ENCODE measurements around the gene TRIP13.
"Not testable (repeated sequence)": the region's sequence is repeated elsewhere in the genome, so short reads cannot be mapped to it uniquely, and the experiment has no call there.

TRIP13 gene

DNA sequence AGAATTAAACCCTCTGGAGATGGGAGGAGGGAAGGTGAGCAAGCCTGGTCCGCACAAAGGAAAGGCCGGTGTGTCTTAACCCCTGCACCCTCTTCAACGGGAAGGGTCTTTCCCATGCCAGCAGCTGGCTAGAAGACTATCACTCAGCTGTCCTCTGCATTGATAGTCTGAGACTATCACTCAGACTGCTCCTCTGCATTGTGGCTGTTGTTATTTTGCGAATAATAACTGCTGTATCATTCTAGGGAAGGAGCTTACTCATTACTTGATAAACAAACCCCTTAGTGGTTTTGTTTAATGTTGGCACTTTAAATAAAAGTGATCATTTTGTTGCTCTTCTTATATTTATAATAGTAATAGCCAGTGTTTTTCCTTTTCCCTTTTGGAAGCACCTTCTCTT, 8.1 kb downstream of the TRIP13 start:
- no peak for DNase-seq

DNA sequence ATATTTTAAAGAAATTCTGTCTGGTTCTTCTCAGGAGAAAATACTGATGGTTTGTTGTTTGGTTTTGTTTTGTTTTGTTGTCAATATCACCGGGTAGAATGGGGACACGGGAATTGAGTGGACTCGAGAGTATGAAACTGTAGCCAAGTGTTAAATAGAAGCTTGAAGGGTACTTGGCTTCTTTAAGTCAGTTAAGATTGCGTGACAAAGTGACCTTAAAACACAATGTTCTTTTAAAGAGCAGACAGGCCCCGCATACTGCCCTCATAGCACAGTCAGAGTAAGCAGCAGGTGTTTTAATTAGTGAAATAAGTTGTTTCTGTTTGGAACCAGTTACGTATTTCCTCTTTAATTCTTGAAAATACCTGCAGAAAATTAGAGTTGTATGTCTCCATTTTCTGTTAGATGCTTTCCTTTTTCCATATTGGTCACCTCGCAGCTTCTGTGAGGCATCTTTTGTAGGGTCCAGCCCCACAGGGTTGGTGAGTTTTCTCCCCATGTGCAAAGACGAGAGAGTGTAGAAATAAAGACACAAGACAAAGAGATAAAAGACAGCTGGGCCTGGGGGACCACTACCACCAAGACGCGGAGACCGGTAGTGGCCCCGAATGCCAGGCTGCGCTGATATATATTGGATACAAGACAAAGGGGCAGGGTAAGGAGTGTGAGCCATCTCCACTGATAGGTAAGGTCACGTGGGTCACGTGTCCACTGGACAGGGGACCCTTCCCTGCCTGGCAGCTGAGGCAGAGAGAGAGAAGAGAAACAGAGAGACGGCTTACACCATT, 9.6 kb downstream of the TRIP13 start:
- no peak for DNase-seq

DNA sequence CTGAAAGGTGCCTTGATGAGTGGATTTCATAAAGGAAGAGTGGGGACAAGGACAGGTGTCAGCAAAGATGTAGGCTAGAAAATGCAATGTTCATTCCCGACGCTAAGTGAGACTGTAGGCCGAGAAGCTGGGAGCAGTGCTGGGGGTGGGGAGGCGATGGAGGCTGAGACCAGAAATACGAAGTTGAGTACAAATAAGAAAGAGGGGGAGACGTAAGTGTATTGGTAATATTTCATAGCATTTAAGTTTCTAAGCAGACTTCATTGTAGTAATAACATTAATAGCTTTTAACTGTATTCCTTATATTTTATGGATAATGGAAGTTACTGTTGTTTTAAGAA, 11.0 kb downstream of the TRIP13 start:
- DNase-seq = no peak

DNA sequence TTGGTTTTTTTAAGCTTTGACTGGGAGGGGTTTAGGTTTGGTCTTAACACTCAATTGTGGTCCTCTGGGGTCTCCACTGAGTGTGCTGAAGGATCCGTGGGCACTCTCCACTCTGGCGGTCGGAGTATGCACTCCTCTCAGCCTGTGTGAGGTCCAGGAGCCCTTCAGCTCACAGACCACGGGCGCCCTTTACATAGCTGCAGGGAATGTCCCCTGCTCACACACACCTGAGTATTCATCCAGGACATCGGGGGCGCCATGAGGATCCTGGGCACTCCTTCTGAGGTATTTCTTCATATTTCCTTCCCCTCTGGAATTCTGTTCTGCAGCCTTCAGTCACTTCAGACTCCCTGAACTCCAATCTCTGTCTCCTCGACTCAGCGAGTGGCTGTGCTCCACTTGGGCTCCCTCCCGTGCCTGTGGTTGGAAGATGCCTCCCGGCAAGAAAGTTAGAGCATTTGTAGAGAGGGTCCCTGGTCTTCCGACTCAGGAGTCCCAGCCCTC, 12.5 kb downstream of the TRIP13 start:
- no peak for DNase-seq

DNA sequence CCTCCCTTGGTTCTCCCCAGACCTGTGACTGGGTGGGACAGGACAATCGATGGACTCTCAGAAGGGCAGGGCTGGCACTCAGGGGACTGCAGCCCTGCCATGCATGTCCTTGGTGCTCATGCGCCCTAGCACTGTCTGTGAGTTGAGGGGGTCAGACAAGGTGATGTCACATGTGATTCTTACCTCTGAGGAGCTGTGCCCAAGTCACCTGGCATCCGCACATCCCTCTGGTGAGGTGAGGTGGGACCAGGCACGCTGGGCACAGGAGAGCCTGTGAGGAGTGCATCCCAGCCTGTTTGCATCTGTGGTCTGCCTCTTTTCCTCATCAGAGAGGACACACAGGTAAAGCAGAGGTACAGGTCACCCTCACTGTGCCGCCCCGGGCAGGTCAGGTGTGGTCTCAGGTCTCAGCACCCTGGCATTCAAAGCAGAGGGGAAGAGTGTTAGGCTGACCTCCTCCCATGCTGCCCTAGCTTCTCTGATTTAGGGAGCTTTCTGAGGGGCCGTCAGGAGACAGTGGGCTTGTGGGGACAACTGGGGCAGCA, 14.8 kb downstream of the TRIP13 start:
- DNase-seq = no peak

DNA sequence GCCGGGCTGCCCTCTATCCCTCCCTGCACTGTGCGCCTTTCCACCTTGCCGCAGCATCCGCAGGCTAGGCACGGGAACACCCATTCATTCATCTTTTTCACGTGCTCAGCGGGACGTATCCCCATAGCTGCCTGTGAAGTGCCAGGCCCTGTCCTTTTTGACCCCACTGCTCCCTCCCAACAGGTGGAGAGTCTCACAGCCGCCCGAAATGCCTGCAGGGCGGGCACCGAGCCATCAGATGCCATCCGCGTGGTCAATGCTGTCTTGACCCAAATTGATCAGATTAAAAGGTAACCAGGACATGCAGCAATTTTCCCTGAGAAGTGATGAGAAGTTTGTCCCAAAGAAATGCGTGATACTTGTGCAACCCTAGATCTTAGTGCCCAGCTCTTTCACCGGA, 15.5 kb downstream of the TRIP13 start:
- no peak for DNase-seq

DNA sequence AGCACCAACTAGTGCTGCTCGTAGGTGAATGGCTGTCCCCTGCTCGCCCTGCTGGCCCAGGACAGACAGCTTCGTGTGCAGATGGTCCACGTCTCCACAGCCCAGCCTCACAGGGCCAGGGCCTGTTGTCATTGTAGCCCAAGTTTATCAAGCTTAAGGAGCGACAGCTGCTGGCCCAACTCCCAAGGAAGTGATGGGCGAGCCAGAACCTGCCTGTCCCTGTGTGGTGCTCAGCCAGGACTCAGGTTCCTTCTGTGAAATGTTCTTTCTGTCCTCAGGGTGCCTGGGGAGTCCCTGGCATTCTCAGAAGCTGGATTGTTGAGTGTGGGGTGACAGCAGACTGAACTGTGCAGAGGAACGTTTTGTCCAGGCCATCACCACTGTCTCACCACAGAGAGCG, 16.4 kb downstream of the TRIP13 start:
- no peak for DNase-seq

DNA sequence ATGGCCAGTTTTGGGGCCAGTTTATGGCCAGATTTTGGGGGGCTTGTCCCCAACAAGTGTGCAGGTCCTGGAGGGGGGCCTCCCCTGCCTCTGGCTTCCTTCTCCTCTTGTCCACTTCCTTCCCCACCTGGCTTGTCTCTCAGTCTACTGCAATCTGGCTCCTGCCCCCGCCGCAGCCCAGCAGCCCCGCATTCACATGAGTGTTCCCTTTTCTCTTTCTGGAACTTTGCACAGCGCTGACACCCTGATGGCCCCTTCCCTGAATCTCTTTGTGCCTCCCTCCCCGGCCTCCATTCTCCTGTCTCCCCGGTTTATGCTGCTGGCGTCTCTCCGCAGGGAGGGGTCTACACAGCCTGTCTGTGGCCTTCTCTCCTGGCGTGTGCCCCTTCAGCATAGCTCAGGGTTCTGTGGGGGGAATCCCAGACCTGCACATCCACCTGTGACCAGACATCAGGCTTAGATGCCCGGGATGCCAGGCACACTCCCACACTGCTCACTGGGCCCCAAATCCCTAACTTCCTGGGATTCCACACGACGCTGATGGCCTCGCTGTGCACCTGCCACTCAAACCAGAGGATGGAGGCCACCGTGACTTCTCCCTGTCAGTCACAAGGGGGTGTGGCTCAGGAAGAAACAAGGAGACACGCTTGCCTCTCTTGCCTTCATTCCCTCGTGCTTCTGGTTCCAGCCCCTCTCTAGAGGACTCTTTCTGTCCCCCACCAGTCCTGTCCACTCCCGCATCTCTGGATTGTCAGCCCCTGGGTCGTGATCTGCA, 17.5 kb downstream of the TRIP13 start:
- DNase-seq = no peak

DNA sequence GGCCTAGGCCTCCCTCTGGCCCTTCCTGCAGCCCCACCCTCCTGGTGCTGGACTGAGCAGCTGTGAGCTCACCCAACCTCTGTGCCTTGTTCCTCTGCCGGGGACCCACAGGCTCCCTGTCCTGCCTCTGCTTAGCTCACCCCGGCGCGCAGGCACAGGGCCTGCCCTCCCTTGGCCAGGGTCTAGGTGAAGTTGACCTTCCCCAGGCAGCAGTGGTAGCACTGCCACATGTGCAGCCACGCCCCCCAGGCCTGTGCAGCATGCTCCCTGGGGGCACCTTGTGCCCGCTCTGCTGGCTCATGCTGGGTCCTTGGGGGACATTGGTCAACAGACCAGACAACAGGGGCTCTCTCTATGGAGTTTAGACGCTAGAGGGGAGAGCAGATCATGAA, 18.1 kb downstream of the TRIP13 start:
- DNase-seq = no peak

DNA sequence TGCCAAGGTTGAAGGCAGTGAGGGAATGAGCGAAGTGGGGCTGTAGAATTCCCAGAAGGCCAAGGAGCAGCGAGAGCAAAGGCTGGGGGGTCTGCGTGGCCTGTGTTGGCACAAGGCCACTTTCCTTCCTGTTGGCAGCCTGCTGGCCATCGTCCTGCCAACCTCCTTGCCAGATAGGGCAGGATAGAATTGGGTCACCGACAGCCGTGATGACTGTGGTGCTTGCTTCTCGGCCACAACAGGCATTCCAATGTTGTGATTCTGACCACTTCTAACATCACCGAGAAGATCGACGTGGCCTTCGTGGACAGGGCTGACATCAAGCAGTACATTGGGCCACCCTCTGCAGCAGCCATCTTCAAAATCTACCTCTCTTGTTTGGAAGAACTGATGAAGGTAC, 18.9 kb downstream of the TRIP13 start:
- no peak for DNase-seq

DNA sequence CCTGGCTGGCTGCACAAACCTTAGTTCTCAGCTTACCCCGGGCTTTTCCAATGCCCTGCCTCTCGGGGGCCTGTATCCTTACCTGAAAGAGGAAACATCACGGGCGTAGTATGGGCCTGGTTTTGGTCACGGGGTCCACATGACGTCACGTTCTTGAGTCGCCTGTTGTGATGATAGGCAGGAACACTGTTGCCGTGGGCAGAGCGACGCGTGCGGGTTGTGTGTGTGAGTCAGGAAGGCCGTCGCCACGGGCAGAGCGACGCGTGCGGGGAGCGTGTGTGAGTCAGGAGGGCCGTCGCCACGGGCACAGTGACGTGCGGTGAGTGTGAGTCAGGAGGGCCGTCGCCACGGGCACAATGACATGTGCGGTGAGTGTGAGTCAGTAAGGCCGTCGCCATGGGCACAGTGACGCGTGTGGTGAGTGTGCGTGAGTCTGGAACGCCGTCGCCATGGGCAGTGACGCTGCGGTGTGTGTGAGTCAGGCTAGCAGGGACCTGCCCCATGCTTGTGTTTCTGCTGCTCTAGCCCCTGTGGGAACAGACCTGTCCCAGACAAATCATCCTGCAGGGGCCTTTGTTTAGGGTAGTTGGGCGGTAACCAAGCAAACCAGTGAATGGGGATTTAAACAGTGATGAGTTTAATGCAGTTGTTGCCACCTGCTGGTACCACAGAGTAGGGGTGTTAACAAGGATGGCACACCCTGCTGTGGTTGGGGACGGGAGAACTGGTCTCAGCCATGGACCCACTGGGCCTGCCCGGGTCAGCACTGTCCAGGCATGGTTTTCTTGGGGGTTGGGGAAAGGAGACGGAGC, 19.8 kb downstream of the TRIP13 start:
- DNase-seq = no peak

DNA sequence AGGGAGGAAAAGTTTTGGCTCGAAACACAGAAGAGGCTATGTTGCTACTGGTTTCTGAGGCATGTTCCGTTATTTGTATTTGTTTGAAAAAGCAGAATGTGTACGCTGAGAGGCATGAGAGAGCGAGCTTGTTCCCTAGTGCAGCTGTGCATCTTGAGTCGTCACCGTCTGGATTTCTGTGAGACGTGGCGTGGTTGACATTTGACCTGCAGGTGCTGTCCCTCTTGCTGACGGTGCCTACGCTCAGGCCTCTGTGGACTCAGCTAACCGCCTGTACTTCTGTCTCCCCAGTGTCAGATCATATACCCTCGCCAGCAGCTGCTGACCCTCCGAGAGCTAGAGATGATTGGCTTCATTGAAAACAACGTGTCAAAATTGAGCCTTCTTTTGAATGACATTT, 21.5 kb downstream of the TRIP13 start:
- DNase-seq = no peak

DNA sequence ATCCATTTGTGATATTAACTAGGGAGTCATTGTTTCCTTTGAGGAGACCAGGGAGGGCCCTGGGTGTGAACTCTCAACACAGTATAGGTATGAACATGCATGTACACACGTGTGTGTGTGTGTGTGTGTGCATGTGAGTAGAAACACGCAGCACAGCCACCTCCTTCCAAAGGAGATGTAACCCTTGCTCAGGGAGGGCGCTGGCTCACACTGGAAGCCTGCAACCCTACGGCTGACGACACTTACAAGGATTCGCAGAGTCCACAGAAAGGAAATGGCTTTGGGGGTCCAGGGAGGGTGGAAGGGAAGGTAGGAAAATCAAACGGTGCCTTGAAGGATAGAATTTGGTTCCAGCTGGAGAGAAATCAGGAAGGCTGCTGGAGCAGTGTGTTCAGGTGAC, 21.9 kb downstream of the TRIP13 start:
- DNase-seq = no peak

DNA sequence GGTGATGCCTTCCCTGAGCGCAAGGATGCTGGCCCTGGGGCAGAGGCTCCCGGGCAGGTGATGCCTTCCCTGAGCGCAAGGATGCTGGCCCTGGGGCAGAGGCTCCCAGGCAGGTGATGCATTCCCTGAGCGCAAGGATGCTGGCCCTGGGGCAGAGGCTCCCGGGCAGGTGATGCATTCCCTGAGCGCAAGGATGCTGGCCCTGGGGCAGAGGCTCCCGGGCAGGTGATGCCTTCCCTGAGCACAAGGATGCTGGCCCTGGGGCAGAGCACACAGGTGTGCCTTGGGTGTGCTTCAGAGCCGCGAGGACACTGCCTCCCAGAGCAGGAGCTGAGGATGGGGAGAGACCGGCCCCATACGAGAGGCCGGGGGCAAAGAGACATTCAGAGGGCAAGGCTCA, 22.7 kb downstream of the TRIP13 start:
- not testable (repeated sequence) for DNase-seq

DNA sequence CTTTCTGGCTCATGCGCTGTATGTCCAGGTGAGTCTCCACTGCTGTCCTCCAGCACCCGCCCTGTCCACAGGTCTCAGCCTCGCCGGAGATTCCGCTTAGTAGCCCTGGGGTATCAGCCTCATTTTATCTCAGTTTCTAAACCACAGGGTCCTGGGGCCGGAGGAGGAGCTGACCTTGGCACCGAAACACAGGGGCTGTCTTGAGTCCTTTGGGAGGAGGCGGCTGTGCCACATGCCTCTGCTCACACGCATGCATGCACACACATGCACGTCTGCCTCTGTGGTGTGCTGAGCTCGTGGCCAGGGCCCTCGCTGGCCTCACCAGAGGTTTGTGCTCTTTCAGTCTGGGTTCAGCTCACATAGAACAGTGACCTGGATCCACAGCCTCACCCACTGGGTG, 23.3 kb downstream of the TRIP13 start:
- no peak for DNase-seq

DNA sequence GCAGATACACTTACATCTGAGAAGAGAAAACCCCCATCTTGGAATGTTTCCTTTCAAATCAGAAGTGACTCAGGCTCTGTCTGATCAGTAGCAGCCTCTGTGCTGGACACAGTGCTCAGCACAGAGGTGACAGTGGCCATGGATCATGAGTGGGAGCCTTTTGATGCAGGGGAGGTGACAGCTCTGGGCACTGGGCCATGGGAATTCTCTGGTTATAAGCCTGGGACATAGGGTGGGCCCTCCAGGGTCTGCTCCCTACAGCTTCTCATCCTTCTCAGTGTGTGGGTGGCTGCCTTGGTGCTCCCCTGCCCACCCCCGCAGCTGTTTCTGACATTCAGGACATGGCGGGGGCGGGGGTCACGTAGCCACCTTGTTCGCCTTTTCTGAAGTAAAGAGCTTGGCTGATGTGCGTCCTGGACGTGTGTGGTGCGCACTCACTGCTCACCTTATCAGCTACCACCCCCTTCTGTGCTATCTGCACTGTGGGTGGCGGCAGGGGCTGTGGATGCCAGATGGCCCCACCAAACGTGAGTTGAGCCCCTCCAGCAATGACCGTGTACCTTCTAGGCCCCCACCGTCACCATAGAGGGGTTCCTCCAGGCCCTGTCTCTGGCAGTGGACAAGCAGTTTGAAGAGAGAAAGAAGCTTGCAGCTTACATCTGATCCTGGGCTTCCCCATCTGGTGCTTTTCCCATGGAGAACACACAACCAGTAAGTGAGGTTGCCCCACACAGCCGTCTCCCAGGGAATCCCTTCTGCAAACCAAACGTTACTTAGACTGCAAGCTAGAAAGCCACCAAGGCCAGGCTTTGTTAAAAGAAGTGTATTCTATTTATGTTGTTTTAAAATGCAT, 24.0 kb downstream of the TRIP13 start:
- DNase-seq = no peak

DNA sequence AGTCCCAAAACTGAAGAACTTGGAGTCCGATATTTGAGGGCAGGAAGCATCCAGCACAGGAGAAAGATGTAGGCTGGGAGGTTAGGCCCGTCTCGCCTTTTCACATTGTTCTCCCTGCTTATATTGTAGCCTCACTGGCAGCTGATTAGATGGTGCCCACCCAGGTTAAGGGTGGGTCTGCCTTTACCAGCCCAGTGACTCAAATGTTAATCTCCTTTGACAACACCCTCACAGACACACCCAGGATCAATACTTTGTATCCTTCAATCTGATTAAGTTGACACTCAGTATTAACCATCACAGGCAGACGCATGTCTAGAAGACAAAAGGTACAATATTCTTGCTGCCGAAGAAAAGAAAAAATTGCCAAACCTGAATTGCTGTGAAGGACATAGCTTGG, 26.0 kb downstream of the TRIP13 start:
- DNase-seq = not testable (repeated sequence)

DNA sequence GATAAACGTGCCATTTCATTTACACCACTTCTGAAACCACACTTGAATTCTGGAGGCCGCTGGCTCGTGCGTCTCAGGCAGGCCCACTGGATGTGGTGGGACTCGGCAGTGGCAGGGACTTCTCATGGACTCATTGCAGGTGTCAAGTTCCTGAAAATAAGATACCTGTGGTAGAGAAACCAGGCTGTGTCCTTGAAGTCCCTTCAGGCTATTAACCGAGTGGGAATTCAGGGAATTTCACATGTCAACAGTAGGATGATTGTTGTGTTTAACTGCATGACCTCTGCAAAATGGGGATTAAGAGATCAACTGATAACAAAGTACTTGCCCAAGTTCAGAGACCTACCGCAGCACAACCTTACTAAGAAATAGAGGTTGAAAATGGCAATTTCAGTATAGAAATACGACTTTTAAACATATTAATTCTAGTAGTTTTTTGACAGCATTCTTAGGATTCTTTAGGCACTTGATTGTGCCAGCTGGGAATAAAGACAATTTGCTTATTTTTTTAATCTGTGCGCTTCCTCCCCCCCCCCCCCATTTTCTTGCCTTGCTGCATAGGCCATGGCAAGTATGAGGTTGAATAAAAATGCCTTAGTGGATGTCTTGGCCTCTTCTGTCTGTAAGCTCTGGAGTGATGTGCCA, 26.8 kb downstream of the TRIP13 start:
- peak; percentile 21 for DNase-seq

DNA sequence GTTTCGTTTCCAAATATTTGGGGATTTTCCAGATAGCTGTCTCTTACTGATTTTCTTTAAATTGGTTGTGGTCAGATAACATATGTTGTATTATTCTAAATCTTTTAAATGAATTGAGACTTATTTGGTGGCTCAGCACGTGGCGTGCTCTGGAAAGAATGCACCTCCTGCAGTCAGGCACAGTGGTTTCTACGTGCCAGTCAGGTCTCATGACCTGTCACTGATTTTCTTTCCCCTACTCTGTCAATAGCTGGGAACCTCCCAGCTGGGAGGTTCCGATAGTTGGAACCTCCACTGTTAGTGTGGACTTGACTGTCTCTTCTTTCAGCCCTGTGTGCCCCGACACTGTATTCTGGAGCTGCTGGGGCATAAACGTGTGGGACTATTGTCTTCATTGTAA, 27.6 kb downstream of the TRIP13 start:
- DNase-seq = no peak

DNA sequence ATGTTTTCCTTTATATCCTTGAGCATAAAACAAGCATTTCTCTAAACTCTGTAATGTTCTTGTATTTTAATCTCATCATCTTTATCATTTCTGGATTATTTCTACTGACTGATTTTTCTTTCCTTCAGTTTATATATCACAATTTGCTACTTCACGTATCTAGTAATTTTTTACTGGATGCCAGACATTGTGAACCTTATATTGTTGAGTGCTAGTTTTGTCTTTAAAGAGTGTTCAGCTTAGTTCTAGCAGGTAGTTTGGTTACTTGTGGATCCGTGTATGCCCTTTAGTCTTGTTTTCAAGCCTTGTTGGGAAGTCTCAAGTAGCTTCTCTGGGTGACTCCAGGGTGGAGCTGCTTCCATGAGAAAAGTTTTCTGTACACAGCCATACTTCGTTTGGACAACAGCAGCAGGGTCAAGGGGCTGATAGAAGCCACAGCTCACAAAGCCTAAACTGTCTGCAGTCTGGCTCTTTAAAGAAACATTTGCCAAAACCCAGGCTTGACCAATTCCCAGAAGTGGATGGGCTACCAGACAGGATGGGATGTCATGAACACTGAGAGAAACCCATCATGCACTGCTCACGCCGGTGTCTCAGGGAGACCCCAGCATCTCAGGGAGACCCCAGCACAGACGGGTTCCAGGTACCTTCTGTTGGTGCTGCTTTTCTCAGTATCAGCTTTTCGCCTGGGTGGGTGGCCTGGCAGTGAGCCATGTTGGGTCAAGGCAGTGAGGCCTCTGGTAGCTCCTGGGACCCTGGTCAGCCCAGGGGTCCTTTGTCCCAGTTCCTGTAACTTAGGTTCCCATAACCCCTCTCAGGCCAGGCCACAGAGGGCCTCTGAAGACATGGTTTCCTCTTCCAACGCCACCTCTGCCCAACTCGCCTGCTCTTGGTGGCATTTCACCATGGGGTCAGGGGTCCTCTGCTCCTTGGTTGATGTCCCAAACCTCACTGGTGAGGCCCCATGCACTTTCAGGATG, 29.1 kb downstream of the TRIP13 start:
- DNase-seq = no peak

Measured in NCI-H1048 (cell line).